ENCODE measurements around the gene OR13D1. TPM values are rescaled to one million over a fixed set of nuclear protein-coding genes. Genes with fewer than 3 reads are reported as not detected.
"Not testable (repeated sequence)": the region's sequence is repeated elsewhere in the genome, so short reads cannot be mapped to it uniquely, and the experiment has no call there.

The OR13D1 gene
- total RNA-seq, 1 donor from 2014 or later = not detected

- no peak for DNase-seq
- intact Hi-C loops (cut with DNase I) = no loop called here
- no peak for ATAC-seq
- H3K36me3 ChIP-seq = no peaks in the 10 kb centered on the region
- H3K27me3 ChIP-seq (ENCODE audit: low read depth) = no peaks in the 10 kb centered on the region
- no peak overlapping the region for H3K27ac ChIP-seq
- no peaks in the 10 kb centered on the region for H3K4me1 ChIP-seq
- H3K4me3 ChIP-seq = no peak overlapping the region
- H3K9me3 ChIP-seq = no peaks in the 10 kb centered on the region
- TF ChIP-seq CTCF (IDR thresholded peaks at IDR 0.05) = no peak
These were observed 6.0 kb downstream of the OR13D1 start for GRCh38 chr9:104700306-104700705.

GRCh38 chr9:104708737-104709136, 14.4 kb downstream of the OR13D1 start:
- H3K36me3 ChIP-seq; H3K9me3 ChIP-seq; H3K27ac ChIP-seq; ATAC-seq; H3K27me3 ChIP-seq (ENCODE audit: low read depth); H3K4me3 ChIP-seq; DNase-seq; H3K4me1 ChIP-seq; intact Hi-C loops (cut with DNase I): not testable (repeated sequence)

- ATAC-seq (no peak), DNase-seq (no peak)
- no peaks in the 10 kb centered on the region for H3K4me1 ChIP-seq
- intact Hi-C loops (cut with DNase I) = no loop called here
- H3K4me3 ChIP-seq = no peak overlapping the region
- H3K36me3 ChIP-seq = no peaks in the 10 kb centered on the region
- TF ChIP-seq CTCF (IDR thresholded peaks at IDR 0.05) = no peak
- H3K27ac ChIP-seq = no peak overlapping the region
- no peaks in the 10 kb centered on the region for H3K27me3 ChIP-seq (ENCODE audit: low read depth)
- H3K9me3 ChIP-seq = no peaks in the 10 kb centered on the region
These were observed 17.3 kb downstream of the OR13D1 start for GRCh38 chr9:104711604-104712003.

GRCh38 chr9:104725014-104725413, 30.7 kb downstream of the OR13D1 start:
- Histone ChIP-seq H3K27ac (no peak overlapping the region), H3K4me1 (no peaks in the 10 kb centered on the region), H3K36me3 (no peaks in the 10 kb centered on the region), H3K4me3 (no peak overlapping the region), H3K9me3 (no peaks in the 10 kb centered on the region), H3K27me3 (ENCODE audit: low read depth) (no peaks in the 10 kb centered on the region)
- no peak for TF ChIP-seq CTCF (IDR thresholded peaks at IDR 0.05)
- intact Hi-C loops (cut with DNase I) = no loop called here
- ATAC-seq = no peak
- no peak for DNase-seq

- intact Hi-C loops (cut with DNase I) = no loop called here
- ATAC-seq = no peak
- Histone ChIP-seq H3K27ac (no peak overlapping the region), H3K4me1 (no peaks in the 10 kb centered on the region), H3K36me3 (no peaks in the 10 kb centered on the region), H3K4me3 (no peak overlapping the region), H3K9me3 (no peaks in the 10 kb centered on the region), H3K27me3 (ENCODE audit: low read depth) (no peaks in the 10 kb centered on the region)
- DNase-seq = no peak
- no peak for TF ChIP-seq CTCF (IDR thresholded peaks at IDR 0.05)
These were observed 44.1 kb downstream of the OR13D1 start for GRCh38 chr9:104738452-104738851.

- Histone ChIP-seq H3K36me3 (no peaks in the 10 kb centered on the region), H3K9me3 (no peaks in the 10 kb centered on the region), H3K27me3 (ENCODE audit: low read depth) (no peaks in the 10 kb centered on the region), H3K4me3 (no peak overlapping the region), H3K4me1 (no peaks in the 10 kb centered on the region), H3K27ac (no peak overlapping the region)
- TF ChIP-seq CTCF (IDR thresholded peaks at IDR 0.05) = no peak
- intact Hi-C loops (cut with DNase I) = no loop called here
- ATAC-seq (no peak), DNase-seq (no peak)
These were observed 46.3 kb downstream of the OR13D1 start for GRCh38 chr9:104740621-104741020.
